H7 (cell line): ENCODE results near the gene NBEA. TPM values are rescaled to one million over a fixed set of nuclear protein-coding genes. Genes with fewer than 3 reads are reported as not detected.
"Not testable (repeated sequence)": the region's sequence is repeated elsewhere in the genome, so short reads cannot be mapped to it uniquely, and the experiment has no call there.

Experiments used
- DNase-seq: peaks from one replicate; pipeline ENCODE4 v3.0.0; 2012
- H3K27me3 ChIP-seq: 2 replicates; pipeline ENCODE4 v1.6.0; 2011; ENCODE audit warnings: mild to moderate bottlenecking, low read length; ENCODE audit not compliant: control insufficient read depth, insufficient read depth
- H3K36me3 ChIP-seq: replicated peaks from 2 replicates; pipeline ENCODE4 v1.5.1; 2011; ENCODE audit warnings: low read length; ENCODE audit not compliant: control insufficient read depth, insufficient read depth
- H3K4me3 ChIP-seq: 2 replicates; pipeline ENCODE4 v1.5.1; 2011; ENCODE audit warnings: low read depth, mild to moderate bottlenecking, control low read depth, low read length, moderate library complexity; ENCODE audit not compliant: insufficient read depth
- total RNA-seq: library from RNA; depleted of rRNA; stranded (reverse); fragments of >200 nt; shearing (Covaris generic); gene quantifications from 2 replicates; pipeline ENCODE4 v1.2.3, GENCODE V29; 2014

Gene NBEA
- total RNA-seq, 1 experiment from 2014 or later, result 11.8 TPM

GRCh38 chr13:35354882-35355281 lies 412.8 kb downstream of the NBEA start:
- DNase-seq, result no peak
- no peaks in the 10 kb centered on the region for H3K36me3 ChIP-seq
- no peaks in the 10 kb centered on the region for H3K27me3 ChIP-seq
- no peak overlapping the region for H3K4me3 ChIP-seq

DNA sequence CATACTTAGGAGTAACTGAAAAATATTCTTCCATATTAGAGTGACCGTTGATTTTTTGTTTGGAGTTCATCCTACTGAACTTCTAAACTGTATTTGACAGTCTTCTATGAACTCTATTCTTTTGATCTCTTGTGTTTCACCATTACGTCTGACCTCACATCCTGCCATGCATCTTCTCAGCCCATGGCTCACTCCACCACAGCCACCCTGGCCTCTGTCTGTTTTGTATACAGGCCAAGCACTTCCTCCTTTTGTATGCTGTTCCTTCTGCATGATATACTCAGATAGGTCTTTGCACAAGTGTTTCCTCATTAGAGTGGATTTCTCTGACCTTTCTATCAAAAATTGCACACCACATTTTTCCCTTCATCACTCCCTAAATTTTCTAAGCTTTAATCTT lies 414.5 kb downstream of the NBEA start:
- Histone ChIP-seq H3K27me3 (no peaks in the 10 kb centered on the region), H3K4me3 (no peak overlapping the region), H3K36me3 (no peaks in the 10 kb centered on the region)
- DNase-seq, result no peak

- Histone ChIP-seq H3K4me3 (no peak overlapping the region), H3K27me3 (no peaks in the 10 kb centered on the region), H3K36me3 (no peaks in the 10 kb centered on the region)
- DNase-seq, result no peak
These were observed 423.8 kb downstream of the NBEA start for GRCh38 chr13:35365883-35366282.

- H3K36me3 ChIP-seq, result no peaks in the 10 kb centered on the region
- H3K27me3 ChIP-seq, result no peaks in the 10 kb centered on the region
- H3K4me3 ChIP-seq, result no peak overlapping the region
- DNase-seq, result no peak
These were observed 425.5 kb downstream of the NBEA start for GRCh38 chr13:35367586-35367985.

GRCh38 chr13:35378939-35379338 lies 436.9 kb downstream of the NBEA start:
- Histone ChIP-seq H3K4me3 (no peak overlapping the region), H3K36me3 (no peaks in the 10 kb centered on the region), H3K27me3 (no peaks in the 10 kb centered on the region)
- DNase-seq, result no peak

GRCh38 chr13:35379663-35380062 lies 437.6 kb downstream of the NBEA start:
- Histone ChIP-seq H3K36me3 (no peaks in the 10 kb centered on the region), H3K27me3 (no peaks in the 10 kb centered on the region), H3K4me3 (no peak overlapping the region)
- no peak for DNase-seq

DNA sequence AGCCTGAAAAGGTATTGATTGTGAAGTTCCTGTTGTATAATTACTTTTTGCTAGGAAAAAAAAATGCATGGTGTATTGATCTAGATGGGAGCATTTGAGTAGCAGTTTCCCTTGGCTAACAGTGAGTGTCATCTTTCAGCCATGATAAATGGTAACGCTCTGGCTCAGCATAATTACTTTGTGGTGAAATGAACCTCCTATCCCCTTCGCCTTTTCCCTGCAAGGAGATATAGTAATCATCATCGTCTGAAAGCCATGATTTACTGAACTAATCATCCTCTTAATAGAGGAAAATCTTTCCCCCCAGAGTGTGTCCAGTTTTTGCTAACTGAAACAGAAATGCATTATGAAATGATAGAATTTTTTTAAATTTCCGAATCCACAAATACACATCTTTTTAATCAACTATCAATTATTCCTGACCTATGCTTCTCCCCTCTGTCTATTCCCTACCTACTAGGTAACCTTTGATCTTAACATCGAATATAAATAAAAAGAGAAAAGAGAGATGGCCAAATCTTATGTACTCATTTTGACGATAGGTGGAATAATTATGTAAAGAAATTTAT lies 445.7 kb downstream of the NBEA start:
- H3K27me3 ChIP-seq, result no peaks in the 10 kb centered on the region
- H3K4me3 ChIP-seq, result no peak overlapping the region
- DNase-seq, result no peak
- no peaks in the 10 kb centered on the region for H3K36me3 ChIP-seq

DNA sequence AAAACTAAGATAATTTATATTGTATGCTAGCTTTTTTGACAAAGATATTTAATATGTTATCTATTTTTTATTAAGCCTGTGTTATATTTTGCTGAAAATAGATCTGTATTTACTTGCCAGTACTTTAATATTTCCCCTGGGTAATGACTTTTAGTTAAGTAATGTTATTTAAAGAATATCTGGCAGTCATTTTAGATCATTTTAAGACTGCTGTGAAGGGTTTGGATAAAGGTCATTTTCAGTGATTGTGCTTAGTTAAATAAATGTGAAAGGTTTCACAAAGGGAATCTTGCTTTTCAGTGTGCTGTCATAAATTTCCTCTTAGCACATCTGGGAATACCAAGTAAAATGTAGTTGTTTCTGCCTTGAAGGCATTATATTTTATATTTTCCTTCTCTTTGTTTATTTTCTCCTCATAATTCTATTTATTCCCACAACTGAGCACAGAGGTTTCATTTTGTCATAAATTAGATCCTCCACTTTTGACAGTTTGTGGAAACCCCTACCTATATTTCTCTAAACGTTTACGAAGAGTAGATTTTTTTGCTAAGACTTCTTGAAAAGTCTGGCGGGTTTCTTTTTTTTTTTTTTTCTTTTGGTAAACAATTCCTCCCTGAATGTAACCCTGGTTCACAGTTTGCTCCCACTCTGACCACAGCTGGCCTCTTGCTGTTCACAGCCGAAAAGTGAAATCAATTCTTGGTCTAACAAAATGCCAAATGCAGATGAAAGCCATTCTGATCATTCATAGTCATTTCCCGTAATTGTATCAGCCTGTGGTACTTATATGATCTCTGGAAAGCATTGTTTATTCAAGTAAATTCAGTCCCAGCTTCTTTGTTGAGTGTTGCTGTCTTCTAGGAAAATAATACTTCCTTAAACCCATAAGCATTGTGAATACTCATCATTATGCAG lies 446.6 kb downstream of the NBEA start:
- no peaks in the 10 kb centered on the region for H3K27me3 ChIP-seq
- H3K36me3 ChIP-seq, result no peaks in the 10 kb centered on the region
- DNase-seq, result no peak
- H3K4me3 ChIP-seq, result no peak overlapping the region

- Histone ChIP-seq H3K27me3 (no peaks in the 10 kb centered on the region), H3K4me3 (no peak overlapping the region), H3K36me3 (no peaks in the 10 kb centered on the region)
- no peak for DNase-seq
These were observed 447.5 kb downstream of the NBEA start for GRCh38 chr13:35389535-35389934.

GRCh38 chr13:35392768-35393167 lies 450.7 kb downstream of the NBEA start:
- no peak for DNase-seq
- no peak overlapping the region for H3K4me3 ChIP-seq
- no peaks in the 10 kb centered on the region for H3K36me3 ChIP-seq
- no peaks in the 10 kb centered on the region for H3K27me3 ChIP-seq

DNA sequence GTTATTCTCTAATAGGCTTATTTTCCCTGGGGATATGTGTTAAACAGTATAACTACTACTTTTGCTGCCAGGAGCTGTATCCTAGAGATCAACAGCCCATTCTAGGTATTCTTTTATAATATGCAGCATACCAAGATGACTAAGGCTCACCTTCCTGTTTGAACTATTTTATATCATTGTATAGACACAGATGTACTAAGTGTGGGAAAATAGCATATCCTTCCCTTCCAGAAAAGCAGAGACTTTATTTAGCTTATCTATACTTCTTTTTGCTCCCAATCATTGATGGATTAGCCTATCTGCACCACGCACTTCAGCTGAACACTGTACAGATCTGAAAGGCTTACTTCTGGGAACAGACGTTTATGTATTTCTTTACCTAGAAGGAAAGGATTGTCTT lies 451.8 kb downstream of the NBEA start:
- Histone ChIP-seq H3K4me3 (no peak overlapping the region), H3K36me3 (no peaks in the 10 kb centered on the region), H3K27me3 (no peaks in the 10 kb centered on the region)
- no peak for DNase-seq

- DNase-seq, H3K27me3 ChIP-seq, H3K4me3 ChIP-seq, H3K36me3 ChIP-seq: not testable (repeated sequence)
These were observed 466.2 kb downstream of the NBEA start for GRCh38 chr13:35408285-35408684.

DNA sequence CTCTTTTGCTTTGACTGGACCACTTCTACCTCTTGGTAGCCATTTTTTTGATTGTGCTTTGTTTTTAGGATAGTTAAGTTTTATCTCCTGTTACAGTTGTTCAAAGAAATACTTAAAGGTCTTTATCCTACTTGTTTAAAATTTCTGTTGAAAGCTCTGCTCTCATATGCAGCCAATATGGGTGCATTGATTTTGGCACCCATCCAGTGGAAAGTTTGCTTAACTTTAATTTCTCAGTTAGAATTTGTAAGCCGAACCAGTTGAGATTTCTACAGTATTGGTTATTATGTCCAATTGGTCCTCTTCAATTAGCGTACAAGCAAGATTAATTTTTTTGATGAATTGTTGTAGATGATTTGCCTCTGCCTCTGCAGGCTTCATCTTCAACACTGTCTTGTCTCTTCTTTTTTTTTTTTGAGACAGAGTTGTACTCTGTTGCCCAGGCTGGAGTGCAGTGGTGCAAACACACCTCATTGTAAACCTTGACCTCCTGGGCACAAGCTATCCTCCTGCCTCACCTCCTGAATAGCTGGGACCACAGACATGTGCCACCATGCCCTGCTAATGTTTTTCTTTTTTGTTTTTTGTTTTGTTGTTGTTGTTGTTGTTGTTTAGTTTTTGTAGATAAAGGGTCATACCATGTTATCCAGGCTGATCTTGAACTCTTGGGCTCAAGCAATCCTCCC lies 469.1 kb downstream of the NBEA start:
- Histone ChIP-seq H3K4me3 (no peak overlapping the region), H3K36me3 (no peaks in the 10 kb centered on the region), H3K27me3 (no peaks in the 10 kb centered on the region)
- DNase-seq, result no peak

GRCh38 chr13:35448465-35448864 lies 506.4 kb downstream of the NBEA start:
- no peak overlapping the region for H3K4me3 ChIP-seq
- DNase-seq, result no peak
- H3K36me3 ChIP-seq, result no peaks in the 10 kb centered on the region
- H3K27me3 ChIP-seq, result no peaks in the 10 kb centered on the region

- Histone ChIP-seq H3K27me3 (no peaks in the 10 kb centered on the region), H3K4me3 (no peak overlapping the region), H3K36me3 (no peaks in the 10 kb centered on the region)
- DNase-seq, result no peak
These were observed 507.8 kb downstream of the NBEA start for GRCh38 chr13:35449821-35450220.
